Activated gamma-delta T cell treated with anti-CD3 and anti-CD28 coated beads, Interleukin-2, amount 50 U/mL, for 16 hours (primary cell): ENCODE results near the gene RPL28.
A peak's percentile ranks its signal among the peaks of the same experiment; 100 is the strongest.

Experiments
- DNase-seq: peaks from one replicate; pipeline ENCODE4 v3.0.0-alpha.2; 2020; ENCODE audit warnings: low read depth

The RPL28 gene

DNA sequence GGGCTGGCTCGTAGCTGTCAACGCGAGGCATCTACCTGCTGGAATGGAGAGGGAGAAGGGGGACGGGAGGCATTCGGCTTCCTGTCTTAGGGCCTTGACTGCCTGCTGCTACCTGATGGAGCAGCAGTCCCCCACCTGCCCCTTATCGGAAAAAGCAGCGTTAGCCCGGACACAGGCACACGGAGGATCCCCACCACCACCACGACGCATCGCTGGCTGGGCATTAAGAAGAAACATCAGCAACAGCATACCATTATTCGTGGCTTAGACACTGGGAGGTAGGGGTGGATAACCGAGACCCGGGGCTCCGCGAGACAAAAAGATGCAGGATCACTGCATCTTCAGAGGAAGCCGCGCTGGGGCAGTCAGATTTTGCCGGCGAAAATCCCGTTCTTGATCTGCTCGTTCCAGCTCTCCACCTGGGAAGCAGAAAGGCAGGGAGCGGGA is 32.4 kb upstream of the RPL28 start:
- no peak for DNase-seq

DNA sequence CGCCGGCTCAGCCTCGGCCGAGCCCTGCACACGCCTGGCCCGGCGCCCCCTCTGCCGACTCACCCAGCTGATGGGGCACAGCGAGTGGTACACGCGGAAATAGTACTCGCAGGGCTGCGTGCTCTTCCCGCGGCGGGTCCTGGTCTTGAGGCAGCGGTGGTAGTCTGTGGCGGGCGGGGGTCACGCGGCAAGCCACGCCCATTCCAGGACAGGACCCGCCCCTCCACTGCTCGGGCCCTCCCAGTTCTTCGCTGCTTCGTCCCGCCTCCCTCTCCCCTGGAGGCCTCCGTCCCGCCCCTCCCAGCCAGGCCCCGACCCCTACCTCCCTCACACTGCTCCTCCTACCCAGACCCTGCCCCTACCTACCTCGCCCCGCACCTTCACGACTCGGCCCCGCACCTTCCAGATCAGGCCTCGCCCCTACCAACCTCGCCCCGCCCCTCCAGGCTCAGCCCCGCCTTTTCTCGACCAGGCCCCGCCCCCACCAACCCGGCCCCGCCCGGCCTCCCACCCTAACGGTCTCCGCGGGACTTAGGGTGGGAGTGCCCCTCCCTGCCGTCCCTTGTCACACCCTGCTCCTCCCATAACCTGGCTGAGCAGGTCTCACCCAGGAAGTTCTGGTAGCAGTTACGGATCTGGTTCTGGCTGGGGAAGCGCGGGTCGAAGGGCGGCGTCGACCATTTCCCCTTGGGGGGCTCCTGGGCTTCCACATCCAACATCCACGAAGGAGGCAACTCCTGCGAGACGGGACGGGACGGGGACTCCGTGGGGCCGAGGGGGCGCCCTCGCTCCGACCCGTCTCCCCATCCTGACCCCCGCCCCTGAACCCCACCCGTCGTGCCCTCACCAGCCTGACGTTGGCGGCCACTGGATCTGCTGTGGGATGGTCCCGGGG is 31.7 kb upstream of the RPL28 start:
- peak; percentile 31 for DNase-seq

DNA sequence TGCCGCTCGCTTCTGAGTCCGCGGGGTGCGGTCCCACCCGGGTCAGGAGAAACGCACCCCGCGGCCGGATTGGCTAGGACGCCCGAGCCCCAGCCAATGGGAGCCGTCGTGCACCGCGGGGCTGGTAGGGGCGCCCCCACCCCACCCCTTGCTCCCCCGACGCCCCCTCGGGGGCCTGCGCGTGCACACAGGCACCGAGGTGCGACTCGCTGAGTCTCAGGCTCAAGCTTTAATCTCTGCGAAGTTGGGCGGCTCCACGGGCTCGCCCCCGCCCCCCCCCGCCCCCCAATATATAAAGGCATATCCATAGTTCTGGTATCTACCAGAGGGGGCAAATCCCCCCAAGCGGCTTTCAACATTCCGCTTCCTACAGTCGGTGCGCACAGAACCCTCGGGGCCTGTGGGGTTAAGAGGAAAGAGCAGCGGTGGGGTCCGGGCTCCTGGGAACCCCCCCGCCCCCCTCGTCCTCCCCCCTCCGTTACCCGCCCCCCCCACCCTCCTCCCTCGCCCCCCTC is 31.0 kb upstream of the RPL28 start, which contains the start of gene COX6B2:
TSS of gene COX6B2 (minus strand) at position 22 of the 515 bp plus-strand sequence. CDS start 198 bp downstream, outside the sequence.
- no peak for DNase-seq

DNA sequence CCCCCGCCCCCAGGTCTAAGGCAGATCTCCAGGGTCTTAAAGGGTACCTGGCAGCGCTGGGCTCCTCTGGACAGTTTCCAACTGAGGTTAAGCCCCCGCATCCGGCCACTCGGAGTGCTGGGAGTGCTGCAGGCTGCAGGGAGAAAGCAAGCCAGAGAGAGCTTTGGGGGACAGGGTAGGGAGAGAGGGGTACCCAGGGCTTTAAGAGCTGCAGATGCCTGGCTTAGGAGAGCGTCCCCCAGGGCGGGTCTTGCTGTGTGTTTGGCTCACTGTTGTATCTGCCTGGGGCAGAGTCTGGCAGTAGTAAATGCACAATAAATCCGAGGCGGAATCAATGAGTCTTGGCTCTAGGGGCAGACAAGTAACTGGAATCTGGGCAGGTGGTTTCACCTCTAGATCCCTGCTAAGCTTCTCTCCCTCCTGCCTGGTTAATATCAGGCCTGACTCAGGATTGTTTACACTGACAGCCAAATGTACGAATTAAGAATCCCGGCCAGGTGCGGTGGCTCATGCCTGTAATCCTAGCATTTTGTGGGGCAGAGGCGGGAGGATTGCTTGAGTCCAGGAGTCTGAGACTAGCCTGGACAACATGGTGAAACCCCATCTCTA is 30.4 kb upstream of the RPL28 start:
- DNase-seq = no peak

DNA sequence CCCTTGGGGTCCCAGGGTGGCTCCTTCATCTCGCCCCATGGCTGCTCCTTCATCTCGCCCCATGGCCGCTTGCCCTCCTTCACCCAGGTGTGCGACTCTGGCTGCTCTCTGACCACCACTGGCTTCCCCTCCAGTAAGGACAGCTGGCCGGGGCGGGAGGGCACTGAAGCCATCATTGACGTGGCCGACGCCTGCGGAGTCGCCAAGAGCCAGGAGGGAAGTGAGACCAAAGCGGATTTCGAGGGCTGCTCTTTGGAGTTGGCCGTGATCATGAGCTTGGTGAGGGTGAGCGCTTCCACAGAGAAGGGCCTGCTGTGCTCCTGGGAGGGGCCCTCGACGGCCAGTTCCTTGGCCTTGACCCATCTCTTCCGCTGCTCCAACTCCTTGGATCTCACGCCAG is 27.2 kb upstream of the RPL28 start:
- DNase-seq = no peak

DNA sequence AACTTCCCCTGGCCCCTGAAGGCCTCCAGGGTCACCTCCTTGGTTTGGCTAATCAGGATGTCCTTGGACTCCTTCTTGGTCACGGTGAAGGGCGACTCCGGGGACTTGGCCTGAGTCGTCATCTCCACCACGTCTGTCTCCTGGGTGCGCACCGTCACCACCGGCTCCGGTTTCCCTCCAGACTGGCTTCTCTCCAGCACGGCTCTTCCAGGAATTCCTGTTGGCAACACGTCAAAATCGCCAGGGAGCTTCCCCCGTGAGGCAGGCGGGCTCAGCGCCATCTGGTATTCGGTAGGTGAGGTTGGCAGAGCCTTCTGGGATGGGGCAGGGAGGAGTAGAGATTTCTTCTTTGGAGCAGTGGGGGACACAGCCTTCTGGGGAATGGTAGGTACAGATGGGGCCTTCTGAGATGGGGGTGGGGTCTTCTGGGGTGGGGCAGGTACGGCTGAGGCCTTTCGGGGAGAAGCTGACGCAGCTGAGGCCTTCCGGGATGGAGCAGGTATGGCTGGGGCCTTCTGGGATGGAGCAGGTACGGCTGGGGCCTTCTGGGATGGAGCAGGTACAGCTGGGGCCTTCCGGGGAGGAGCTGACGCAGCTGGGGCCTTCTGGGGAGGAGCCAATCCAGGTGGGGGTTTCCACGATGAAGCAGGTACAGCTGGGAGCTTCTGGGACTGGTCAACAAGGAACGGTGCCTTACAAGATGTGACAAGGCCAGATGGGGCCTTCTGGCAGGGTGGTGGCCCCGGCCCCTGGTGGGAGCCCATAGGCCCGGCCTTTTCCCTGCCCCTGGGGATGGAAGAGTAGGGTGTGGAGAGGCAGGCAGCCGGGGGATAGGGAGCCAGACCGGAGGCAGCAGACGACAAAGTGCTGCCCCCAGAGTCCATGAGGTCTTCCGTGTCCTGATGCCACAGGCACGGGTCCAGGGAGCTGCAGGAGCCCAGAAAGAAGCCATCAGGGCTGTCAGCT is 26.5 kb upstream of the RPL28 start:
- DNase-seq = no peak

DNA sequence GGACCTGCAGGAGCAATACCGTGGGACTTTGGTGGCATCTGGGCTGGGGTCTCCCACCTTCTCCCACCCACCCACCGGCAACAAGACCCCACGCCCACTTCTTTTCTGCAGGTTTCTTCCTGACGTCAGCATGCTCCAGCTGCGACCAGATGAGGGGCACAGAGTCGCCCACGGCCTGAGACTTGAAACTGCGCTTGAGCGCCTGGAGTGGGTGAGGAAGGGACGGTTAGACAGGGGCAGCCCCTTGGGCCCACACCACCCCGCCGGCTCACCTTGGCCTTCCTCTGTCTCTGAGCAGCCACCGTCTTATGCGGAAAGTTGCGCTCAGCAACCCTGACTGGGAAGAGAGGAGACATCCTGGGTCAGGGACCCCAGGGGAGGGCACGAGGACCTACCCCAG is 24.8 kb upstream of the RPL28 start:
- no peak for DNase-seq

DNA sequence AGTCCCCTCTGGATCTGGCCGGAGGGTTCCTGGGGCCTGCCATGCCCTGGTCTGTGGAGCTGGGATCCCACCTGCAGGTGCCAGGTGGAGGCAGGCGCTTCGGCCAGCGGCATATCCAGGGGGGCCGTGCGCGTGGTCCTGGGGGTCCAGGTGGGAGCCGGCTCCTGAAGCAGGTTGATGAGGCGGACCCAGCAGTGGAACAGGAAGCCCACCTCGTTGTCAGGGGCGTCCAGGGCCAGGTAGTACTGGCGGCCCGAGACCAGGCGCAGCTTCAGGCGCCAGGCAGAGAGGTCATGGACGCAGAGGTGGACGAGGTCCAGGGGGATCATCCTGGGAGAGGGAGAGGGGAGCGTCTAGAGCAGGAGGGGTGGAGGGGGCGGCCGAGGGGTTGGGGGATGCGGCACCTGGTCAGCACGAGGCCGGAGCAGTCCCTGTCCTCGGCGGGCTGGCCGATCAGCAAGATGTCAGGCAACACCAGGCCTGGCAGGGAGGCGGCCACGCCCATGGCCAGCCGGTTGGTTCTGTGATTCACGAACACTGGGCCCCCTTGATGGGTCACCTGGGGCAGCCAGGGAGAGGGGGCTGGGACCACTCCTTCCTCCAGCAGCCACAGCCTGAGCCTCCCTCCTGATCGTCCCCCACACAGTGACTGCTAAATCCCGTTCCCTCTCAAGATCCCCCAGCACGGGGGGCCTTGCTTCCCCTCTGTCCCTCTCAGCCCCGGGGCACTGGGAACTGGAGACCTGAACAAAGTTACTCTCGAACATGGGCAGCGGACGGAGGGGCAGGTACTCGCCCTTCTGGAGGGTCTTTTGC is 23.4 kb upstream of the RPL28 start:
- no peak for DNase-seq

DNA sequence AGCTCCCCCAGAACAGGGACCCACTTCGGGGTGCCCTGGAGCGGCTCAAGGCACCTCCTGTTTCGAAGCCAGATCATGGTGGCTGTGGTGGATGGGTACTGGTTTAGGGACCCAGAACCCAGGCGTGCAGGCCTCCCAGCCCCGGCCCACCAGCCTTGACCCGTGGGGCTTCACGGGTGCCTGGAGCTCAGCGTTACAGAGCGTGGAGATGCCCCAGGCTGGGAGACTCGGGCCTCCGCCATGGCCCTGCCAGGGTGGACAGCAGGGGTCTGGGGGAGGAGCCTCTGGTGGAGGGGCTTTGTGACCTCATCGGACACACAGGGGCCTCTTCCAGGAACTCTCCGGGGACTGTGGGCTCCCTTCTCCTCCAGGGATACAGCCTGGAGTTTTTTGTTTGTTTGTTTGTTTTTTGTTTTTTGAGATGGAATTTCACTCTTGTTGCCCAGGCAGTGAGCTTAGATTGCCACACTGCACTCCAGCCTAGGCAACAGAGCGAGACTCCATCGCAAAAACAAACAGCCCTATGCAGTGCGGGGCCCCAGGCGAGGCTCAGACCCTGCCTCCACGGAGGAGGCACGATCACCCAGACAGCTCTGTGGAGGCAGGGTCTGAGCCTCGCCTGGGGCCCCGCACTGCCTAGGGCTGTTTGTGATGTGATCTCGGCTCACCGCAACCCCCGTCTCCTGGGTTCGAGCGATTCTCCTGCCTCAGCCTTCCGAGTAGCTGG is 22.6 kb upstream of the RPL28 start, which contains the start of gene GARIN5B:
TSS of gene GARIN5B (minus strand) at position 271 of the 727 bp plus-strand sequence. CDS start at position 77, 194 bp downstream.
- DNase-seq = no peak

DNA sequence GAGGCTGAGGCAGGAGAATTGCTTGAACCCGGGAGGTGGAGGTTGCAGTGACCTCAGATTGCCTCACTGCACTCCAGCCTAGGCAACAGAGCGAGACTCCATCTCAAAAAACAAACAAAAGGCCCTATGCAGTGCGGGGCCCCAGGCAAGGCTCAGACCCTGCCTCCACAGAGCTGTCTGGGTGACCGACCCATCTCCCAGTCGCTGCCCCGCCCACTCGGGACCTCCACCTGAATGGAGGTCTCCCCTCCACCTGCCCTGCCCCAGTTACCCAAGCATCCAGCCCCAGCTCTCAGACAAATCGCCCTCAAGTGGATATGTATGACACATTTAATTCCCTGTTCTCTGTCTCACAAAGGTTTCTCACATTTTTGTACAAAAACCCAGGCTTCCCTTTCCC is 20.5 kb upstream of the RPL28 start:
- no peak for DNase-seq

DNA sequence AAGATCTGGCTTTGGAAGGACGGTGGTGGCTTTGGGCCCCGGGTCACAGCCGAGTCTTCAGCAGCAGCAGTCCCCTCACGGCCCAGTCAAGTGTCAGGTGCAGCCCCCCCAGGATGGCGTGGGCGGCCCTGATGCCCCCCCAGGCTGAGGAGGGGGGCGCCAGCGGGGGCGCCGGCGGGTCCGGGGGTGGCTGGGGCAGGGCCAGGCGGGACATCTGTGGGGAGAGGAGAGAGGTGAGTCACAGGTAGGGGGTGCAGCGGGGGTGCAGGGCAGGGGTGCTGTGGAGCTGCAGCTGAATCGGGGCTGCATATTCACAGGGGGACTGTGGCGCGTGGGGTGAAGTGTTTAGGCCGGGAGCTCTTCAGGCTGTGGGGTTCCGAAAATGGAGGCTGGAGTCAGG is 19.8 kb upstream of the RPL28 start:
- no peak for DNase-seq

DNA sequence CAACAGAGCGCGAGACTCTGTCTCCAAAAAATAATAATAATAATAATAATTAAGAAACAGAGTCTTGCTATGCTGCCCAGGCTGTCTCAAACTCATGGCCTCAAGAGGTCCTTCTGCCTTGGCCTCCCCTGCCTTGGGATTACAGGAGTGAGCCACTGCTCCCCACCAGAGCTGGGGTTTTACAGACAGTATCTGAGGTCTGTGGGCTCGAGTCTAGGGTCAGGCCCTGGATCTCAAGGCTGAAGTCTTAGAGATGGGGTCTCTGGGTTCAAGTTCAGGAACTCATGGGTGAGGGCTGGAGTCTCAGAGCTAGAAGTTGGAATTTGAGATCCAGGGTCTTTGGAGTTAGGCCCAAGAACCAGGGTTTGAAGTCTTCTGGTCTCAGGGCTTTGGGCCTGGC is 18.9 kb upstream of the RPL28 start:
- no peak for DNase-seq

DNA sequence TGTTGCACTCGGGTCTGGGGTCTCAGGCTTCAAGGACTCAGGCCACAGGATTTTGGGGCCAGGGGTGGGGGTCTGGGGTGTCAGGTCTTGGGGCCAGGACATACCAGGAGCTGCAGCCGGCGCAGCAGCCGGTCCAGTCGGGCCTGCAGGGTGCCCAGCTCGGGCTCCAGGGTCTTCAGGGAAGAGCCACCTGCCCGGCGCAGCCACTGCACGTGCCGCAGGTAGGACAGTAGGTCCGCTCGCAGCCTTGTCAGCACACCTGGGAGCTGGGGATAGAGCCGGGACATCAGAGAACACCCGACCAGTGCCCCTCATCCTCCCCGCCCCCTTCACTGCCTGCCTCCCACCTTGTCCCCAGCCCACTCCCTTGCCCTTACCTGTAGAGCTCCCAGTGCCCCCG is 17.6 kb upstream of the RPL28 start:
- DNase-seq = no peak

DNA sequence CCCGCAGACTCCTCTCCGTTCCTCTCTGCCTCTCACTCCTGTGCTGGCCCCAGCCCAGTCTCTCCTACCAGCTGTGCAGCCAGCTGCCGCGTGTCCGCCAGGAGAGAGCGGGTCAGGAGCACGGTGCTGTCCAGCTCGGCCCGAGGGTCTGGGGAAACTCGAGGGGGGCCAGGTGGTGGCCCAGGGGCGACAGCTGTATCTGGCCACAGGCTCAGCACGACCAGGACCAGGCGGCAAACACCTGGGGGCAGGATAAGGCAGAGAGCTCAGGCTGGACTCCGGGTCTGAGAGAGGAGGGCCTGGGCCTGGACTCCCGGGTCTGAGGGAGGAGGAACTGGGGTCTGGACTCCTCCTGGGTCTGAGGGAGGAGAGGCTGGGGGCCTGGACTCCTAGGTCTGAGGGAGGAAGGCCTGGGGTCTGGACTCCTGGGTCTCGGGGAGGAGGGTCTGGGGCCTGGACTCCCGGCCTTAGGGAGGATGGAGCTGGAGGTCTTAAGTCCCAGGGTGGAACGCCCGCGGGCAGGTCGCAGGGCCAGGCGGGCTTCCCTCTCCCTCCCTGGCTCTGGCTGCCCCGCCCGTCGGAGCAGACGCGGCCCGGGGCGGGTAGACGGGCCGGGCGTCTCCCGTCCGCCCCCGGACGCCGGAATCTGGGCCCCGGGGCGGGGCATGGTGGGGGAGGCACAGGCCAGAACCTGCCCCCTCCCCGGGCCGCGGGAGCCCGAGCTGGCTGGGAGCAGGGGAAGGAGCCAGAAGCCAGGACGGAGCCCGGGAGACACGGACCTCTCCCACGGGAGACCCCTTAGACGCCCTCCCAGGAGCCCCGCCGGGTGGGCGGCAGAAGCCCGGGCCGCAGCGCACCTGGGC is 16.8 kb upstream of the RPL28 start:
- no peak for DNase-seq

DNA sequence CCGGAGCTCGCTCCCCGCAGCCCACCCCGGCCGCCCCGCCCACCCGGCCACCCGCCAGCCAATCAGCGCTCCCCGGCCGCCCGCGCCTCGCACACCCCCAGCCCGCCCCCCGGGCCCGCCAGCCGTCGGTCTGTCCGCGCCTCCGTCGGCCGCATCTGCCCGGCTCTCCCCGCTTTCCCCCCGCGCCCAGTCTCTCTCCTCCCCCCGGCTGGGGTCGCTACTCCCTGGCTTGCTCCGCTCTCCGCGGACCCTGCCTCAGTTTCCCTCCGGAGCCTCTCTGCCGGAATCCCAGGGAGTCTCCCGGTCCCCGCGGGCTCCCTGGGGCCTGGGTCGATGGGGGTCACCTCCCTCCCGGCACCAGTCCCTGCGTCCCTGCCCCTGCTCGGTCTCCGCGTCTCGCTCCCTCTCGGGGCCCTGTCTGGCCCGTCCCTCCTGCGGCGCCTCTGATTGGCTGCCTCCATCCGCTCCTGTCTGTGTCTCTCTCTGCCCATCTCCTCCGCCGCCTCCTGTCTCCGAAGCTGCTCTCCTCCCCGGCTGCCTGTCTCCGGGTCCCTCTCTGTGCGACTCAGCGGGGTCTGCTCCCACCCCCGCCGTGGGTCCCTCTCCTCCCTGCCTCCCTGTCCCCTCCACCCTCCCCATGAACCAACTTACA is 16.0 kb upstream of the RPL28 start:
- no peak for DNase-seq

DNA sequence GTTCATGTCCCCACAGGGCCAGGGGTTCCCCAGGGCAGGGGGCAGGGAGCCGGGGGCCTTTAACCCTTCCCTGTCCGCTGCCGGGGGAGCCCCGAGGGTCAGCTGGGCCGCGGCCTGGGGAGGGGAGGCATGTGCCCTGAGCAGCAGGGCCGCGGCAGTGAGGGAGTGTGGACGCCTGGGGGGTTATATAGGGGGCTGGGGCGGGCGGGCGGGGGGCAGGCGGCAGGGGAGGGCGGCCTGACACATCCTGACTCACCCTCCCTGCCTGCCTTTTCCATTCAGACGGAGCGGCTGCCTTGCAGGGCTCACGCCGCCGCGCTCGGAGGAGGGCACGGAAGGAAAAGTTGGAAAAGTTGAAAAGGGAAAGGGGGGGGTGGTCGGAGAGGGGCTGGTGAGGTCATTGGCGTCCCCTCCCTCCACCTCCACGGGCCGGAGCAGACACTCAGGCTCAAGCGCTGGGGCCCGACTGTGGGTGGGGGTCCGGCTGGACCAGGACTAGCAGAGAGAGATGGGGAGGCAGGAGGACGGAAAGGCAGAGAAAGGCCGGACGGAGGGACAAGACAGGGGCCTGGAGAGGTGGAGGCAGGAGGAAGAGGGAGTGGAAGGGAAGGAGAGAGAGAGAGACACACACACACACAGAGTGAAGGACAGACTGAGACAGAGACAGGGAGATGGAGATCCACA is 15.3 kb upstream of the RPL28 start, which contains the start of gene IL11:
TSS of gene IL11 (minus strand) at position 159 of the 684 bp plus-strand sequence. CDS start at position 6, 153 bp downstream.
- DNase-seq = no peak

DNA sequence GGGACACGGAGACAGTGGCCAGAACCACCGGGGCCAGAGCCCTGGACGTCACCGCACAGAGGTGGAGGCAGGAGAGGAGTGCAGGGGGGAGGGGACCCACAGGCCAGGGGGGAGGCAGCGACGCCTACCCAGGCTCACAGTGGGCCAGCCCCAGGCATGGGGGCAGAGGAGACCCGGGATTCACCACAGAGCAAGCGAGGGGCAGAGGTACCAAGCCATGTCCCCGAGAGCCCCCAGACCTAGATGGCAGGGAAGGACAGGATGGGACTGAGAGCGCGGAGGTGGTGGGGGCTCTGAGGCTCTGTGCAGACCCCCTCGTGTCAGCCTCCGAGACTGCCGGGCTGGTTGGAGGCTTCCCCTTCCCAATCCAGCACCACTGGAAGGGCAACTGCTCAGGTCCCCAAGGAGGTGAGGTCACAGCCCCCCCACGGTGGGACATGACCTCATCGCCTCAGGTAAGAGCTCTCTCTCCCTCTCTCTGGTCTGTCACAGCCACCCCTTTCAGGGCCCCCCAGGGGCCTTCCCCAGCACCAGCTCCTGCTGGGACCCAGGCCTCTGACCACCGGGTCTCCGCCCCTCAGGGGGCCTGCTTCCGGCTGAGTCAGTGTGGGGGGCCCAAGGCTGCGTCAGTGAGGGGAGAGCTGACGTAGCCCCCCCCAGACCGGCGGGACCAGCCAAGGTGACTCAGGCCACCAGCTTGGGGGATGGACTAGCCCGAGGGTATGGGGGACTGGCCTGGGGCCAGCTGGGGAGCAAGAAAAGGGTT is 13.2 kb upstream of the RPL28 start:
- DNase-seq = no peak
